ENCODE results near the gene ADAMTS9.

ADAMTS9 gene

DNA sequence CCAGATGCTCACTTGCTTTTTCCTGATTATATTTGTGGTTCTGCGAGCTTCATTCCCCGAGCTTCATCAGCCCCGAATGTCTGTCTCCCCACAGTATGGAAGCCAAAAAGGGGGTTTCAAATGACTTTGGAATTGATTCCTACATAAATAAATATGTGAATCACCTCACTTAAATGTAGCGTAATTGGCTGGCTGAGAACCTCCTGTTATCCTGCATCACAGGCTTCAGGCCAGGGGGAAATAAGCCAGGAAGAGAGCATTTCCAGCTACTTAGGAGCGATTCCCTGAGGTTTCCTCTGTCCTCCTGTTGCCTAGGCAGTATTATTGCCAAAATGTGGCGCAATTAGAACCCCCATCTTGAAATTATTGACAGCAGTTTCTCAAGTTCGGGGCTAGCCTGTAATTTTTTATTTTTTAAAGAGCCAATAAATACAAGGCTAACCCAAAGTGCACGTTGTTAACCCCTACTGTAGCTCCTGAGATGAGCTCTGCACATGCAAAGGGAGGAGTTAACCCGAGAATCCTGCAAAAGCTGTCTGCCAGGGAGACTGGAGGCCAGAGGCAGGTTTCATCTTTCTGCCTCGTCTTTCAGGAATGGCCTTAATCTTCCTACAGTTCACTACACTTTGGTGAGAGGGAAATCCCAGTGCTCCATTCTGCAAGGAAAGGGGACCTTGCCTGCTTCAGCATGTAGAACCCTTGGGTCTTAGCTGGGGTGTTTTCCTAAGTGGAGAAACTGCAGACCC is 148.2 kb downstream of the ADAMTS9 start:
- no peak for DNase-seq (ENCODE audit: low spot score)

DNA sequence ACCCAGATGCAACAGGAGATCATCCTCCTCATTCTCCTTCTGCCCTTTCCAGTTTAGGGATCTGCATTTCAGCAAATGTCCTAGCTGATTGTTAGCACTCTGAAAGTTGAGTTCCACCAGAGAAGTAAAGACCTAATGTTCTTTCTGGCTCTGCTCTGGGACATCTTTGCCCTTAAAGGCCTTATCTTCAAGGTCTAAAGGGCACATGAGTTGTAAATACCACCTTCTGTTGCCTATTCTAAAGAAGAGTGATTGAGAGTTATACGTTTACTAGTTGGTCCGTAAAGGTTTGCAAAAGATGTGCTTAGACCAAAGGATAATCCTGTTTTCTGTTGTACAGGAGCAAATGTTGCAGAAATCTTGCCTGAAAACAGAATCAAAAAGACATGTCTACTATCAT is 151.6 kb downstream of the ADAMTS9 start:
- DNase-seq (ENCODE audit: low spot score), result no peak

DNA sequence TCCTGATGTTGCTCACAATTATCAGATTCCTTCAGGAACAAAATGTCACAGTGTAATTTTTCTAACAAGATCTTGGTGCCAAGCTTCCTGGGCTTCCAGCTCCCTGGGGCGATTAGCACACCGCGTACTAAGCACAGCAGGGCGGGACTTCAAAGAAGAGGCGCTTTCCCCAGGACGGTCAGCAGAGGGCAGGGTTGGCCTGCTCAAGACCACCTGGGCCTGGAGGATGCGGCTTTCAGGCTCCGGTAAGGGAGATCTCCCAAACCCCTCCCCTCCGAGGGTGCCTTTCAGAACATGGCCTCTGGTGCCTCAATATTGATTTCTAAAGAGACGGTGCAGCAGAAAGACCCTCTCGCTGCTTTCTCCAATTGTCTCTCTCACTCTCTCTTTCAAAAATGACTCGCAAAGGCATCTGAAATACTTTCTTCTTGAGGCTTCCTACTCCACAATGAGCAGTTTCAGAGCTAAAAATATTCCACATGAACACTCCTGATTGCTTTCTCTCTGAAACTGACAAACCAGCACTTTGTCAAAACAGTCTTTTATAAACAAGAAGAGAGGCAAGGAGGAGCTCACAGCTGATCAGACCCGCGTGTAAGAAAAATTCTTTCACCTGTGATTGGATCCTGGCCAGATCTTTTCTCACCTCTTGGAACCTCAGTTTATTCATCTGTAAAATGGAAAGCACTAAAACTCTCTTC is 154.0 kb downstream of the ADAMTS9 start:
- DNase-seq (ENCODE audit: low spot score), result peak; percentile 87

DNA sequence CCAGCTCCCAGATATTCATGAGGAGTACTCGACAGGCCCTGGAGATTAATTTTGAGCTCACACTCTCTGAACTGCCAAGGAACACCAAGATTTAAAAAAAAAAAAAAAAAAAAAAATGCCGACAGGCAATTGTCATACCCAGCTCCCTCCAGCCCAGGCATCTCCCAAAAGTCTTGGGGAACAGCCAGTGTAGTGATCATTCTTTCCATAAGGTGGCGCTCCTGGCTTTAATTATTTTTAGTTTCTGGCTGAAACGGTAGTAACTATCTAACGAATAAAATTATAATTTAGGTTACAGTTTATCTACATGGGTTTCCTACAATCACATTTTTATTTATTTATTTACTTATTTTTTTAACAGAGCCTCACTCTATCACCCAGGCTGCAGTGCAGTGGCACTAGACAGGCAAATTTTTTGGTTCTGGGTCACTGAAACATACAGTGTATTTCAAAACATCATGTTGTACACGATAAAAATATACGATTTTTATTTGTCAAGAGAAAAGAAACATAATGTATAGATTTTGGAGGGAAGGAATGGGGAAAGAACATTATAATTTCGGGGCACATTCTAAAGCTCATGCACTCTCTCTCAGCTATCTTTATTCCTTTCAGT is 157.3 kb downstream of the ADAMTS9 start:
- peak; percentile 48 for DNase-seq (ENCODE audit: low spot score)

DNA sequence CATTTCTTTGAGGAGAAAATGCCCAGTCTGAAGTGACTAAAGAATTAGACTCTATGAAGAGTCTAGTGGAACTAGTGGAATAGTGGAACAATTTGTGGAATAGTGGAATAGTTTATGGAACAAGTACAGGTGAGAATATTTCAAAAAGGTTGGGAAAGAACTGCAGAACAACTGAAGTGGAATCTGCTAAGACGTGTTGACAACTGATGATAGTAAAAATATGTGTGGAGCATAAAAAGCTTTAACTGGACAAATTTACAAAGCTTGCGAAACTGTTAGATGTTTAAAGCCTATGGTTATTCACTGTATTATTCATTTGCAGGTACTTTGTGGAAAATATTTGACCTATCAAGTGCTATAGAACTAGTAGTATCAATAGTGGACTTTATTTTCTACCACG is 164.5 kb downstream of the ADAMTS9 start:
- no peak for DNase-seq (ENCODE audit: low spot score)

DNA sequence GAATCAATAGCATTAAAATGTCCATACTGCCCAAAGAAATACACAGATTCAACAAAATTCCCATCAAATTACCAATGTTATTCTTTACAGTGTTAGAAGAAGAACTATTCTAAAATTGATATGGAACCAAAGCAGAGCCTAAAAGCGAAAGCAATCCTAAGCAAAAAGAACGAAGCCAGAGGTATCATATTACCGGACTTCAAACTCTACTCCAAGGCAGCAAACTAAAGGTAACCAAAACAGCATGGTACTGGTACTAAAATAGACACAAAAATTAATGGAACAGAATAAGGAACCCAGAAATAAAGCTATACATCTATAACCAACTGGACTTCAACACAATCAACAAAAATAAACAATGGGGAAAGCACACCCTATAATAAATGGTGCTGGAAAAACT is 167.5 kb downstream of the ADAMTS9 start:
- no peak for DNase-seq (ENCODE audit: low spot score)

DNA sequence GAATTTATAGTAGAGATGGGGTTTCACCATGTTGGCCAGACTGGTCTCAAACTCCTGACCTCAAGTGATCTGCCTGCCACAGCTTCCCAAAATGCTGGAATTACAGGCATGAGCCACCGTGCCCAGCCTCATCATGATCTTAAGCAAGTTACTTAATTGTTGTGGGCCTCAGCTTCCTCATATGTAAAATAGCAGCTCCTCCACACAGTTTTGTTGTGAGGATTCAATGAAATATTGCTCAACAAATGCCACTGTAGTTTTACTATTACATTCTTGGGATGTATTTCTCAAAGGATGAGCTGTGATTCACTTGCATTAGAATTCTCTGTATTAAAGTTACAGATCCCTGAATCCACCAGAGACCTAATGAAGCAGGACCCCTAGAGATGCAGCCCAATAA is 168.8 kb downstream of the ADAMTS9 start:
- no peak for DNase-seq (ENCODE audit: low spot score)

DNA sequence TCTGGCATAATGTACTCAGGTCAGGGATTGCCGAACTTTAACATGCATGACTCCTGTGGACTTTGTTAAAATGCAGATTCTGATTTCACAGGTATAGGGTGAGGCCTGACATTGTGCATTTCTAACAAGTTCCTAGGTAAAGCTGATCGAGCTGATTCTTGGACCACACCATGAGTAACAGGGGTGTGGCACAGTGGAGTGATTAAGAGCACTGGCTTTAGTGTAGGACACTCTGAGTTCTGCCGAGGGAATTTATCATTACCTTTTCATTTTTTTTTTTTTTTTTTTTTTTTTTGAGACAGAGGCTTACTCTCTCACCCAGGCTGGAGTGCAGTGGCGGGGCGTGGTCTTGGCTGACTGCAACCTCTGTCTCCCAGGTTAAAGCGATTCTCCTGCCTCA is 169.3 kb downstream of the ADAMTS9 start:
- no peak for DNase-seq (ENCODE audit: low spot score)

DNA sequence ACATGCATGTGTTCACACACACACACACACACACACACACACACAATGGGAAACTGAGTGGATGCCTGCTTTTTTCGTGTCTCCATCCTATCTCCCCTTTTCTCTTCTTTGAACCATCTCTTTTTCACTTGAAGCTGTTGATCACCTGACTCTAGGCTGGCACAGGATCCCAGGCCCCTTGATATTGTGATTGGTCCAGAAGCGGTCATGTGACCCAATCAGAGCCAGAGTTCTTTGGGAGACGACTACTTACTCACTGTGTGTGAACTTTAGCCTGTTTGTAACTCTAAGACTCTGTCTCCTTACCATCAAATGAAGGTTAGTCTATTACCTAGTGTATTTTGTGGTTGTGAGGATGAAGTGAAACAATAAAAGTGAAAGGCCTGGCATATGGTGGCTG is 172.9 kb downstream of the ADAMTS9 start:
- no peak for DNase-seq (ENCODE audit: low spot score)

DNA sequence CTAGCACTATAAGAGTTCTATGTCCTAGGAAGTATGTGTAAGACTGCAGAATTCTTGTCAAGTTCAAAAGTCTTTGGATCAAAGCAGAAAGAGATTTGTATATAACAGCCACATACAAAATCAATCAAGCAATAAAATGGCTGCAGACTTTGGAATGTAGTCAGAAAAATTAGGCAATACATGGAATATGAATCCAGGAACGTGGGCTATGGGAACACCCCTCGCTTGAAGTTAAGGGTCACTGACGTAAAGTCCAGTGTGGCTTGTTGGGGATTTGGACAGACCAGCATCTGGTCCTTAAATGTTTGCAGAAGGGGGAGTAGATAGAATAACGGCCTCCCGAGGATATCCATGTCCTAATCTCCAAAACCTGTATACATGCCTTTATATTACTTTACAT is 178.6 kb downstream of the ADAMTS9 start:
- no peak for DNase-seq (ENCODE audit: low spot score)

DNA sequence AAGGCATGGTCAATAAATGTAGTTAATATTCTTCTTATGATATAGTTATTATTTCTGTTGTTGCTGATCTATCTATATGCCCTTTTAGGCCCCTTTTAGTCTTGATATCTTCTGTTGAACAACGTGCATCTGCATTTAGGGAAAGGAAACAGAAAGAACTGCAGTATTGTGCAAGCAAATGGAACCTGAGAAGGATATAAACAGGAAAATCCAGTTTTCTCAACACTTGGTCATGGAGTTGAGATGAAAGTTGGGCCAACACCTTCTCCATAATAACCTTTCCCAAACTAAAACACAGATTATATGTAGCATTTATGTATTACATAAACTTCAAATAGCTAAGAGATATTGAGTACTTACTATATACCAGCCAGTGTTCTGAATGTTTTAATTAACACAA is 179.7 kb downstream of the ADAMTS9 start:
- DNase-seq (ENCODE audit: low spot score), result no peak

DNA sequence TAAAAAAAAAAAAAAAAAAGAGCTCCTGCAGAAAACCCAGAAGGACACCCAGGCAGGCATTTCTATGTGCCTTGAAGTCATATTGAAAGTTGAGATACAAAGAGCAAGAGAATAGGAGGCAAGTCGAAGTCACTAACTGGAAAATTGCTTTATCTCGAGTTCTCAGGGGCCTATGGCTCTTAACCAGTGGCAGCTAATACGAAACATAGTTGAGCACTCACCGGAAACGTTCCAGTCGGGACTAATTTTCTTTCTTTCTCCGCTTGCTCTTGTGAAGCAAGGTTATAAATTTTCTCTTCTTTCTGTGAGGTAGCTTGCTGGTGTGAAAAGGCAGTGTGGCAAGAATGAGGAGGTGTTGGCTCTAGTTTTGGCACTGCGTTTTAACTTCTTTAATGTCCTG is 181.5 kb downstream of the ADAMTS9 start:
- no peak for DNase-seq (ENCODE audit: low spot score)

DNA sequence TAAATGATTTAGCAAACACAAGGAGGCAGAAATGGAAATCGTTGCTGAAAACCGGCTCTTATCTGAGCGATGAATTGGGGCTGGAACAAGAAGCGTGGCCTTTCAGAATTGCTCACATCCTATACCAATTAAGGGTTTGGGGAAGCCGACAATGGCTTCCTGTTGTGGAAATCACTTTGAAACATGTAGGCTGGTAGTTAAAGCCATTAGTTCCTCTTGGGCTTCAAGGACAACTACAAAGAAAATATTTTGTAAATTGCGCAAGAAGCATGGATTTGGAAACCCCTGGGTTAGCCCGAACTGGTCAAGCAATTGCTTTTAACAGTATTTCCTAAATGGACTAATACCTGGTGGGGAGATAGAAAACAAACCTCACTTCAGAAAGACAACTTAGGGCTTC is 182.4 kb downstream of the ADAMTS9 start:
- no peak for DNase-seq (ENCODE audit: low spot score)

DNA sequence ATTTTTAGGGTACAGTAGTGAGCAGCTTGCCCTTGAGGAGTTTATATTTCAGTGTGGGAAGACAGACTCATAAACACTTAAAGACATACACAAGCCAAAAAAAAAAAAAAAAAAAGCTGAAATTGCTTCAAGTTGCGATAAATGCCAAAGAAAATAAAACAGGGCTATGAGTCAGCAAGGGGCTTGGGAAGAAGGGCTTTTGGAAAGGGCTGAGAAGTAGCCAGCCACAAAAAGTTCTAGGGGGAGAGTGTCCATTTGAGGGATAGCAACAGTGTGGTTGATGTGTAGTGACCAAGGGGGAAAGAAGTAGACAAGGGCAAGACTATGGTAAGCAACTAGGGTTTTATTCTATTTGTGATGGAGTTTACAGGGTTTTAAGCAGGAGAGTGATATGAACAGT is 185.5 kb downstream of the ADAMTS9 start:
- no peak for DNase-seq (ENCODE audit: low spot score)

DNA sequence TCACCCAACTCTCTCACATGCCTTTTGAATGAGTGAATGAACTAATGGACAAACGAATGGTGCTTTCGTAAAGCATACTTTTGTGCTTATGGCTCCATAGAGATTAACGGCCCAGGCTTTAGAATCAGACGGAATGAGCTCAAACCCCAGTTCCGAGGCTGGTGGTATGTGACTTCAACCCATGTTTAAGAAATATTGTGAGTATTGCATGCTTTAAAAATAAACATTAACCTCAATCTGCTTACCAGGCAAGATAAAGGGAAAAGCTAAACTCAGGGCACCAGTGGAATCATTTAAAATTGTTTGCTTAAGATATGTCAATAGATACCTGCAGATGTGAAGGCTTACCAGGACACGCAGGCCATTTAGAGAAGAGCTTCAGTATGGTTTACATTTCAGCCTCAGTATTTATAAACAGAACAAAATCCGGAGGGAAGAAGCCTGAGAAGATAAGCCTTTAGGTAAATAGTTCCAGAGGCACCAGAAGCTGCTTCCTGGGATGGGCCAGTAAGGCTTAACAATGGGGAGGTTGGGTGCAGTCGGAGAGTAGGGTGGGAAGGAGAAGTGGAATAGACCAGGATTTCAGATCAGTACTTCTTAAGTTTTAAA is 186.4 kb downstream of the ADAMTS9 start:
- DNase-seq (ENCODE audit: low spot score), result no peak

DNA sequence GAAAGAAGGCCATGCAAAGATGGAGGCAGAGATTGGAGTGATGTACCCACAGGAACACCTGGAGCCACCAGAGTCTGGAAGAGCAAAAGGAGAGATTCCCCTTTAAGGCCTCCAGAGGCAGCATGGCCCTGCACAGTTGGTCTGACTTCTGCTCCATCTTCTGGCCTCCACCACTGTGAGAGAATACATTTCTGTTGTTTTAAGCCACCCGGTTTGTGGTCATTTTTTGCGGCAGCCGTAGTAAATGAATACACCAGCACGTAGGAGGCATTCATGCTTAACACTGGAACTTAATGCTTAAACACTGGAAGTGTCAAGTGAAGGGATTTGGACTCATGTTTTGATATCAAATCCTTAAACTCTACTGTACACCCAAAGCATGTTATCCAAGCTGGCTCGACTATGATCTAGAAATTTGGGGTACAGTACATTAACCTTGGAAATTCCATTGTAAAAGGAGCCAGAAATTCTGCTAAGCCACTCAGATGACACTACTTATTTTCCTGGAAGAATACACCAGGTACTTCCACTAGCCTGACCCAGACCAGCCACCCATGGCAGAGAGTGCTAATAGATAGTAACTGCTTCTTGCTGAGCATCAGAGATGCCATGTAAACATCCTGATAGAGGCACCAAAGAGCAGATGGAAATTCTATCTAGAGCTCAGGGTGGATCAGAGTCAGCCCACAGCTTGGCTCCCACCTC is 190.9 kb downstream of the ADAMTS9 start:
- DNase-seq (ENCODE audit: low spot score), result no peak

DNA sequence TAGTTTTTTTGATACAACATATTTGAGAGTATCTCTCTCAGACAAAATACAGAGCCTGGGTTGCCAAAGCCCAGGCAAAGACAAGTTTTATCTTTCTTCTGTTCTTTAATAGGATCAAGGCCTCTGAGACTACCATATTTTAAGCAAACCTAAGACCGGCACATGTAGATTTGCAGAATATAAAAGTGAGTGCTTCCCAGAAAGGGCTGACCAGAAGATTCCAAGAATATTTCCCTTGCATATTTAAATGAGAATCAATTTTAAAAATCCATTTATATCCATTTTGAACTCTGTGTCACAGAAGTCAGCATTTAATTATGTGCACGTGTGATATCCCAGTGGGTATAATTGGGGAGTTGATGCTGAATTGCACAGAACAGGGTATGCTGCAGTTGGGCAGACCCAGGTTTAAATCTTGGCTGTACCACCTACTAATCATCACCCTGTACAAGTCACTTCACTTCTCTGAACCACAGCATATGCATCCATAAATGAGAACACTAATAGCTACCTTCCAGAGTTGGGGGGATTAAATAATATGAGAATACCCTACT is 191.9 kb downstream of the ADAMTS9 start:
- DNase-seq (ENCODE audit: low spot score), result no peak

DNA sequence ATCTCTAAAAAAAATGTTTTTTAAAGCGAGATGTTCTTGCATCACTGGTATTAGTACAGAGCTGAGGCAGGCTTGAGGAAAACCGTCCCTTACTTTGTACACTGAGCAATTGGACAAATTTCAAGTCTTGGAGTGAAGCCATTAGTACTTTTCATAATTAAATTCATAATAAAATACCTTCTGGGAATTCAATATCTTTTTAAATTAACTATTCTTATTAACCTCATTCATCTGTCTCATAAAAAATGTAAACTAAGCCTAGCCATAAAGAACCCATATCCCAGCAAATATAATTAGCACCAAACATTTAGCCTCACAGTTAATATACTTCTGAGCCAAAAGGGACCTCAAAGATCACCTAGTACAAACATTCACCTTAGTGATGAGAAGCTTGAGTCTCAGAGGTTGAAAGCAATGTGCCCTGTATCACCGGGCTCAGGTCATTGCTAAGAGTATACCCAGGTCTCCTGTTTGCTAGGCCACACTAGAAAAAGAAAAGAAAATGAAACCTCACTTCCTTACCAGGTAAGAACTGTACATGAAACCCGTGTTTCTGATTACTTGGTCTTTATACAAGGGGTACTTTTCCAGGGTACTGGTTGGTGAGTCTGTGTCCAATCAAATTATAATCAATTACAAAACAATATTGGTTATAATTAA is 192.5 kb downstream of the ADAMTS9 start:
- DNase-seq (ENCODE audit: low spot score), result no peak

DNA sequence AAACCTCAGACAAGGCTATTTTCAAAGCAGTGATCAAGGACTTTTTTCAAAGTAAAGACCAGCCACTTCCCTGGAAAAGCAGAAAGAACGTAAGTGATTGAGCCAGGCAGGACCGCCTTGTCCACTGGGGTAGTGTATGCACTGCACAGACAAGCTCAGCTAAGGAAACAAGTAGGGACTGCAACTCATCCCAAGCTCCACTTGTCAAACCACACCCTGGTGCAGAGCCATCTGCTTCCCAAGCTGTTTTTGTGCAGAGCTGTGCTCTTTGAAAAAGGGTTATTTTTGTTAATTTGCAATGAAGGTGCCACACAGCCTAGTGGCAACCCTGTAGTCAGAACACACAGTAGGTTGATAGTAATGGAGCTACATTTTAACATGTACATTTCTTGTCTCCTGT is 193.3 kb downstream of the ADAMTS9 start:
- no peak for DNase-seq (ENCODE audit: low spot score)

DNA sequence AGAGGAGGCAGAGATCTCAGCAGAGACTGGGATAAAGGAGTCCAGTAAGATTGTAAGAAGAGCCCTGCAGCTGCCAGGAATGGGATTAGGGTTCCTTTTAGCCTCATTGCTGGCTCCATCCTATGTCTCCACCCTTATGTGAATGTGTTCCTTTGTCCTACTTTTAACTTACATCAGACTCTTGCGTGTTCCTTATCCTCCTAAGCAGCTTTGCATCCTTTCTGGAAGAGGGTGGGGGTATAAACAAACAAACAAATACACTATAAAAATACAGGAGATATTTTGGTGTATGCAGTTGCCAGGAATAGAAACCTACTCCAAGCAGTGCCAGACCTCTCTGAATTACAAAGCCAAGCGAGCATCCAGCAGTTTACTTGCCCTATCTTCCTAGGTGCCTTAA is 194.7 kb downstream of the ADAMTS9 start:
- DNase-seq (ENCODE audit: low spot score), result no peak

DNA sequence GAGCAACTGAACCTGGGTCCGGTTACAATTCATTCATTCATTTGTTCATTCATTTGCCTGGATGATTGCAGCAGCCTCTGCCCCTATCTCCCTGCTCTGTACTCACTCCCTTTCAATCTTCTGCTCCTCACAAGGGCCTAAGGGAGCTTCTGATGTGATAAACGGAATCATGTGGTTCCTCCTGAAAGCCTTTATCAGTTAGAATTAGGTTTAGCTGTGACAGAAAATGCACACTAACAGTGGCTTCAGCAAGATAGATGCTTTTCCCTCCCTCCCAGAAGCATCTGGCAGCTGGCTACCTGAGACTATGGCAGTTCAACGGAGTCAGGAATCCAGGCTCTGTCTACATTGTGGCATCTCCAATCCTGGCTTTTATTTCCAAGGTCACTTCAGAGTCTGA is 196.0 kb downstream of the ADAMTS9 start:
- DNase-seq (ENCODE audit: low spot score), result peak; percentile 81
